Muscle of leg (tissue), 11 donors: ENCODE results near the gene MEG3. TPM values are rescaled to one million over a fixed set of nuclear protein-coding genes. Genes with fewer than 3 reads are reported as not detected.

Source experiments
- DNase-seq: peaks from one replicate; pipeline ENCODE4 v3.0.0; 2013
- H3K27ac ChIP-seq: one replicate; pipeline ENCODE4 v1.5.1; 2013; ENCODE audit warnings: mild to moderate bottlenecking, low read length, control low read depth
- H3K27me3 ChIP-seq: one replicate; pipeline ENCODE4 v1.6.1; 2013; ENCODE audit warnings: low read length; ENCODE audit not compliant: control insufficient read depth, insufficient read depth
- H3K36me3 ChIP-seq: one replicate; pipeline ENCODE4 v1.6.1; 2013; ENCODE audit warnings: low read length; ENCODE audit not compliant: control insufficient read depth, insufficient read depth
- H3K4me1 ChIP-seq: one replicate; pipeline ENCODE4 v1.6.1; 2013; ENCODE audit warnings: low read length; ENCODE audit not compliant: control insufficient read depth, insufficient read depth
- H3K4me3 ChIP-seq: one replicate; pipeline ENCODE4 v1.5.1; 2013; ENCODE audit warnings: low read length, control low read depth
- H3K9me3 ChIP-seq: replicated peaks from 2 replicates; pipeline ENCODE4 v1.6.1; 2013; ENCODE audit warnings: low read depth, low read length; ENCODE audit not compliant: control insufficient read depth
- WGBS: methylation state at CpG from one replicate; pipeline ENCODE4 v1.1.5; 2013; ENCODE audit warnings: missing lambda C conversion rate; ENCODE audit not compliant: insufficient coverage; 5-methylcytosine and 5-hydroxymethylcytosine counted together
- polyA plus RNA-seq, 8 donors: library from polyadenylated mRNA; unstranded; fragments of 120-200 nt; gene quantifications; one replicate each; pipeline versions ENCODE4 v1.2.1 to v1.2.3, GENCODE V29; 2013; ENCODE audit warnings: inconsistent platforms in 1 of 8, low replicate concordance in 1 of 8; ENCODE audit not compliant: insufficient read length in 8 of 8, insufficient read depth in 1 of 8
- total RNA-seq: library from RNA; stranded (reverse); fragments of 120-200 nt; gene quantifications from one replicate; pipeline ENCODE4 v1.2.4, GENCODE V29; 2013

The MEG3 gene
- total and polyA plus RNA-seq, 9 donors, result 2,107 to 7,026 (median 3,453) TPM

- peaks cover 67% of the 10 kb centered on the region for H3K4me1 ChIP-seq
- H3K27me3 ChIP-seq, result no peaks in the 10 kb centered on the region
- 71% methylated on average over 18 of the region's 18 CpGs for WGBS
- no peak overlapping the region for H3K4me3 ChIP-seq
- no peaks in the 10 kb centered on the region for H3K9me3 ChIP-seq
- no peak for DNase-seq
- H3K36me3 ChIP-seq, result peaks cover 80% of the 10 kb centered on the region
- peak overlapping the region; percentile 6 for H3K27ac ChIP-seq
Measured at GRCh38 chr14:100855256-100855930, 29.5 kb downstream of the MEG3 start.

GRCh38 chr14:100856056-100856950 is 30.4 kb downstream of the MEG3 start:
- Histone ChIP-seq H3K27me3 (no peaks in the 10 kb centered on the region), H3K4me3 (no peak overlapping the region), H3K4me1 (peaks cover 60% of the 10 kb centered on the region), H3K36me3 (peaks cover 83% of the 10 kb centered on the region), H3K9me3 (no peaks in the 10 kb centered on the region), H3K27ac (peak overlapping the region; percentile 13)
- 72% methylated on average over 18 of the region's 20 CpGs for WGBS
- DNase-seq, result no peak

DNA sequence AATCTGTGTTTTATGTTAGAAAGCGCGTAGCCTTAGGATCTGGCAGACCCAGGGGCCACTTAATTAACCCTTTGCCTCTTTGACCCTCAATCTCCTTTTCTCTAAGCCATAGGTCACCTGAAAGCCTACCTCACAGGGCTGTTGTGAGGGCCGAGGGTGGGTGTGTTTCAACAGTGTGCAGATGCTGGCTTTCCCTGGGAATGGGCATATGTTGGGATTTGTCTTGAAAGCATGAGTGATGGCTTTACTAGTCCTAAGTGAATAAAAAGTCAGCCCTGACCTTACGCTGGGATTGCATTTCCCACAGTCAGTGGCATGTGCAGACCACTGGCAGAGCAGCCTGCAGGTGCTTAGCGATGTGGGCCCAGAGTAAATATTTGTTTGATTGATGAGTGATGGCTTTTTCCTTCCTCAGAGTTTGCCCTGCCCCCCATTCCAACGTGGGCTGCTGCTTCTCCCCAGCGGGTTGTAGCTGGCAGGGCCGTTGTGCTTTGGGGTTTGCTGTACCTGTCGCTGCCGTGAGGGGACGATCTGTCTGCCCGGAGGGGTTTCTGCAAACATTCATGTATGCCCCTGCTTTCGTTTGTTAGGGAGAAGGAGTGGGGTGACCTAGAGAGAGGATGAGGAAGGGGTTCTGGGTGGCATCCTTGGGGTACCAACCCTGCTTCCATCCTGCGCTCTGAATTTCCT is 31.5 kb downstream of the MEG3 start:
- Histone ChIP-seq H3K27ac (peak overlapping the region; percentile 11), H3K4me1 (peaks cover 50% of the 10 kb centered on the region), H3K36me3 (peaks cover 81% of the 10 kb centered on the region), H3K27me3 (no peaks in the 10 kb centered on the region), H3K4me3 (no peak overlapping the region), H3K9me3 (no peaks in the 10 kb centered on the region)
- 43% methylated on average over 10 of the region's 14 CpGs for WGBS
- no peak for DNase-seq

GRCh38 chr14:100857923-100858837 is 32.3 kb downstream of the MEG3 start:
- Histone ChIP-seq H3K36me3 (peaks cover 82% of the 10 kb centered on the region), H3K27me3 (no peaks in the 10 kb centered on the region), H3K27ac (peak overlapping the region; percentile 44), H3K4me1 (peaks cover 47% of the 10 kb centered on the region), H3K4me3 (no peak overlapping the region), H3K9me3 (no peaks in the 10 kb centered on the region)
- no peak for DNase-seq
- 76% methylated on average over 8 of the region's 17 CpGs for WGBS

- Histone ChIP-seq H3K4me3 (no peak overlapping the region), H3K27me3 (no peaks in the 10 kb centered on the region), H3K9me3 (no peaks in the 10 kb centered on the region), H3K36me3 (peaks cover 89% of the 10 kb centered on the region), H3K4me1 (peaks cover 51% of the 10 kb centered on the region), H3K27ac (peak overlapping the region; percentile 13)
- WGBS, result 47% methylated on average over 4 of the region's 8 CpGs
- no peak for DNase-seq
Measured at GRCh38 chr14:100858838-100859220, 32.9 kb downstream of the MEG3 start.

DNA sequence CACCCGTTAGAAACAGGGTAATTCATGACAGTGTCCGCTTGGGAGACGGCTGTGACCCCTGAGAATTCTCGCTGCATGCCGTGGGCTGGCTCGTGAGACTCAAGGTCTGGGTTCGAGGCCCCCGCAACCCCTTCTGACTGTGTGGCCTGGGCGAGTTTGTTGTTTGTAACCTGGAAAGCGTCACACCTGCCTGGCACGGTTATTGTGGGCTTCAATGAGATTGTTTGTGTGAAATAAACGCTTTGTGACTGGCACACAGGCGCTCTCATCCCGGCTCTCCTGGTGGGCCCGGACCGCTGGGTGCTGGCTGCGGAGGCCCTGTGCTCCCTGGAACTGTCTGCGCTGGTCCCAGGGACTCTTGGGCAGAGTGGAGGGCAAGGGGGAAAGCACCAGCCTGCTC is 33.9 kb downstream of the MEG3 start:
- Histone ChIP-seq H3K9me3 (no peaks in the 10 kb centered on the region), H3K36me3 (peaks cover 93% of the 10 kb centered on the region), H3K27me3 (no peaks in the 10 kb centered on the region), H3K4me1 (peaks cover 56% of the 10 kb centered on the region), H3K4me3 (no peak overlapping the region), H3K27ac (no peak overlapping the region)
- 89% methylated on average over 18 of the region's 18 CpGs for WGBS
- DNase-seq, result no peak

DNA sequence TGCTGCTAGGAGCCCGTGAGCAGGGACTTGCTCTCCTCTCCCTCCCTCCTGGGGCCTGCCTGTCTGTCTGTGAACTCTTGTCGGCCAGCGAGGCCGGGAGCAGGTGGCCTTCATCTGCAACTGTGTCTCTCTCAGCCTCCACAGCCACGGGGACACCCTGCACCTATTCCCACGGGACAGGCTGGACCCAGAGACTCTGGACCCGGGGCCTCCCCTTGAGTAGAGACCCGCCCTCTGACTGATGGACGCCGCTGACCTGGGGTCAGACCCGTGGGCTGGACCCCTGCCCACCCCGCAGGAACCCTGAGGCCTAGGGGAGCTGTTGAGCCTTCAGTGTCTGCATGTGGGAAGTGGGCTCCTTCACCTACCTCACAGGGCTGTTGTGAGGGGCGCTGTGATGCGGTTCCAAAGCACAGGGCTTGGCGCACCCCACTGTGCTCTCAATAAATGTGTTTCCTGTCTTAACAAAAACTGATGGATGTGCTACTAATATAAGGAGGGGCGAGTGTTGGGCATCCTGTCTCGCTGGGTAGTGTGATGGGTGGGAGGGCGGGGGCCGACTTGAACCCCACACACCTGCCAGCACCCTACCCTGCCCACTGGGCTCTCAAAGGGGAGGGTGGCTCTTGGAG is 34.8 kb downstream of the MEG3 start:
- no peak for DNase-seq
- Histone ChIP-seq H3K4me1 (peaks cover 54% of the 10 kb centered on the region), H3K9me3 (no peaks in the 10 kb centered on the region), H3K27ac (no peak overlapping the region), H3K27me3 (no peaks in the 10 kb centered on the region), H3K36me3 (peaks cover 92% of the 10 kb centered on the region), H3K4me3 (no peak overlapping the region)
- 76% methylated on average over 6 of the region's 19 CpGs for WGBS

- H3K36me3 ChIP-seq, result peaks cover 92% of the 10 kb centered on the region
- WGBS, result 94% methylated on average over 11 of the region's 16 CpGs
- H3K27me3 ChIP-seq, result no peaks in the 10 kb centered on the region
- no peaks in the 10 kb centered on the region for H3K9me3 ChIP-seq
- no peak overlapping the region for H3K27ac ChIP-seq
- peaks cover 54% of the 10 kb centered on the region for H3K4me1 ChIP-seq
- no peak for DNase-seq
- H3K4me3 ChIP-seq, result no peak overlapping the region
Measured at GRCh38 chr14:100861188-100861936, 35.4 kb downstream of the MEG3 start.

- WGBS, result 92% methylated on average over 2 of the region's 2 CpGs
- Histone ChIP-seq H3K36me3 (peaks cover 91% of the 10 kb centered on the region), H3K27me3 (no peaks in the 10 kb centered on the region), H3K27ac (no peak overlapping the region), H3K4me1 (peaks cover 51% of the 10 kb centered on the region), H3K9me3 (no peaks in the 10 kb centered on the region), H3K4me3 (no peak overlapping the region)
- no peak for DNase-seq
Measured at GRCh38 chr14:100861937-100862247, 36.0 kb downstream of the MEG3 start.
